GM19463 (cell line): ENCODE measurements around the gene RHO.

Experiments used
- ATAC-seq: cut with Tn5 transposase; IDR thresholded peaks from one replicate; pipeline ENCODE4 v1.9.1; 2021; ENCODE audit warnings: mild to moderate bottlenecking, moderate library complexity; ENCODE audit not compliant: unreplicated experiment

The RHO gene

DNA sequence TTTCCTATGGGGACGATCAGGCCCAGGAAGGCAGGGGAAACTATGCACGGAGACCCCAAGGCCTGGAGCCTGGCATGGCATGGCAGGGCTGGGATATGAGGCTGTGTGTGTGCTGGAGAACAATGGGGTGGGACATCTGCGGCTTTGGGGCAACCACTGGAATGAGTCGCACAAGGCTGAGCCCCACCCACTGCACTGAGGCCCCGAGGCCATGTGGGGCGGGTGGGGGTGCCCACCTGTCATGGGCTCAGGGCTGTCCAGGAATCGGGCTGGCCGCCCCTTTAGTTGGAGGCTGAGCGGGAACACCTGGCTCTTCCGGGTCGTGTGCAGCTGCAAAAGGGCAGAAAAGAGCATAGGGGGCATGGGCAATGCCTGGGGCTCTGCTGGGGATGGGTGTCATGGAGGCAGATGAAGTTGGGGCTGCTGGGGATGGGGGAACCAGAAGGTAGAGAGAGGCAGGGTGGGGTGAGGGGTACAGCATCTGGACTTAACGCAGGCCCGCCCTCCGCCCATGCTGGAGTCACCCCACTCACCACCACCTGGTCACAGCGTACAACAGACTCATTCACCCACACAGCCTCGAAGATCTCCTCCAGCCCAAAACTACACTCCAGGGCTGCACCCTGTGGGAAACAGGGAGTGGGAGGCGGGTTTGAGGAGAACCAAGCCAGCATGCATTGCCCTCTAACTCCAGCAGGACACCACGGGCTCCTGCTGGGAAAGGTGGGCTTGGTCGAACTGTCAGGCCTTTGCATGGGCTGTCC, 47.0 kb downstream of the RHO start:
- ATAC-seq: no peak

DNA sequence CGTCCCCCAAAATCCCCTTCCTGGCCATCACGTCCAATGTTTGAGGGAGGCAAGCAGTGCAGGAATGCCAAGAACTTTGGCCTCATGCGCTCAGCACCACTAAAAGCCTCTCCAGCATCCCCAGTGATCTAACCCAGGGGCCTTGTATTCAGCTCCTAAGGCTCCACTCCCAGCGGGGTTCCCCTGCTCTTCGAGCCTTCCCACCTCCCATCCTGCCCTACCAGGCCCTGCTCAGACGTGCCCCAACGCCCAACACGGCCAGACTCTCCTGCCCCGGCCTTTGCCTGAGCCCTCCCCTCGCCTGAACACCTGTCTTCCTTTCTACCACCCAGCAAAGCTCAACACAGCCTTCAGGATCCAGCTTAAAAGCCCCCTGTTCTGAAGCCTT, 47.6 kb downstream of the RHO start:
- ATAC-seq: no peak

DNA sequence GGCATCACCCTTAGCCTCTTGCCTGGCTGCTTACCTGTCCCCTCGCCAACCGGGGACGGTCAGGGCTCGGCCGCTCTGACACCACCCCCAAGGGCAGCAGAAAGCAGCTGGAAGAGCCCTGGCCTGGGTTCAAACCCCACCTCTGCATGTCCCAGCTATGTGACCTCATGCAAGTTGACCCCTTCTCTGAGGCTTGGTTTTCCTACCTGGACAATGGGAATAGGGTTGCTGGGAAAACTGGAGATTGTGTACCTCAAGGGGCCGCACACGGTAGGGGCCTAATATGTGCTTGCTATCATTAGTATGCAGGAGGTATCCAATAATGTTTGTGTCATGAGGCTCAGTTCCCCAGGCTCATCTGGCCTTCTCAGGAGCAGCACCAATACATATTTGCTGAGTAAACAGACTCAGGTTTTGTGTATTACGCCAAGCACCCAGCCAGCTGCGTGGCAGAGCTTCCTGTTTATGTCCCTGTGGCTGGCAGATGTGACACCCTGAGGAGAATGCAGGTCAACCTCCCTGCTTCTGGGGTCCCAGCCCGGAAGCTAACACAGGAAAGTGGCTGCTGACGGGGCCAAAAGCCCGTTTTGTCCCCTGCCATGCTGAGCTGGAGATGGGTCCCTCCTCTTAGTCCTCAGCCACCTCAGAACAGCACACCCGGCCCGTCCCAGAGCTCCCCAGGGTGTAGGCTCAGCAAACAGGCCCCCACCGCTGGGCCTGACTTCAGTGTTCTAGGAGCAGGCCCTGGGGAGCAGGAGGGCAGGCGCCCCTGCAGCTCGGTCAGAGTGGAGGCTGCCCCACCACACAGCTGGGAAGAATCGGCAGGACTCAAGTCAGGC, 48.3 kb downstream of the RHO start:
- peak; percentile 59 for ATAC-seq

DNA sequence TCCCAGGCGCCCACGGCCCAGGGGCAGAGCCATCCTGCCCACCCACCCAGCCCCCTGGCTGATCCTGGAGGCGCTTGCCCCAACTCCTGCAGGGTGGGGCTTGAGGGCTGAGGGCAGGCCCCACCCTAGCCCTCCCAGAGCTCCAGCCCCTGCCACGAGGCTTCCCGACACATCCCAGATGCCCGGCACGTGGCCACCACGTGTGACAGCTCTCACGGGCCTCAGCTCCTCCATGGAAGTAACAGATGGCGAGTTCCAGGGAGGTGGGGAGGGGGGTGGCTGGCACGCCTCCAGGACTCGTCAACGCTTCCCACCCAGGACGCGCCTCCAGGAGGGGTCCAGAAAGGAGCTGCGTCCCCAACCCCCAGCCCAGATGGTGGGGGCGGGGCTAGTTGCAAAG, 48.9 kb downstream of the RHO start:
- no peak for ATAC-seq

DNA sequence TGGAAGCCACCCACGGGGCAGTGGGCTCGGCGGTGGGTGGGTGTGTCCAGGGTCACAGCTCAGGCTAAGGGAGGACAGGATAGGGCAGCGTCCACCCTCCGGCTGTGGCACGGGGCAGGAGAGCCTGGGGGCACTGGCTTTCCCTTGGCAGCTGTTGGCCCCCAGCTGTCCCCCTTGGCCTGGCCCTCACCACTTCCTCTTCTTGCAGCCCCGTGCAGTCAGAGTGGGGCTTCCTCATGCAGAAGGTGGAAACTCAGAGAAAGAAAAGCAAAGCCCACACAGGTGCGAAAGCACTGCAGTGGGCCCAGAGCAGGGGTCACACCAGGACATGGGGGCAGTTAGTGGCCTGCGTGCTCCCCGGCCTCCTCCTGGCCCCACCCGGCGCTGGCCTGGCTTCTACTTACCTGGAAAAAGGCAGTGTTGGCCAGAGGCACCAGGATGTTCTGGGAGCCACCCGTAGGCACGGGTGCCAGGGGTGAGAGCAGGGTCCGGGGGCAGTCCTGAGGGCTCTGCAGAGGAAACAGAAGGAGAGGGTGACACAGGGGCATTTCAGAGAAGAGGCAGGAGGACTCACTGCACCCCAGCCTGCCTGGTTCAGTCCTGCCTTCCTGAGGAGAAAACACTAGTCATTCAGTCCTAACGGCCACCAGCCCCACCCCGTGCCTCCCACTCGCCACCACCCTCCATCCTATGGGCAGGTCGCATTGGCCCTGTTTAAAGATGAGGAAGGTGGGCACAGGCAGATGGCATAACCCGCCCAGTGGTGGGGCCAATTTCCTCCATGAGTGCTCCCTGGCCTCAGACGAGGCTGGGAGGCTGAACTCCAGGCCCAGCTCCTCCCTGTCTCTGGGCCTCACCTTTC, 49.7 kb downstream of the RHO start:
- peak; percentile 65 for ATAC-seq

DNA sequence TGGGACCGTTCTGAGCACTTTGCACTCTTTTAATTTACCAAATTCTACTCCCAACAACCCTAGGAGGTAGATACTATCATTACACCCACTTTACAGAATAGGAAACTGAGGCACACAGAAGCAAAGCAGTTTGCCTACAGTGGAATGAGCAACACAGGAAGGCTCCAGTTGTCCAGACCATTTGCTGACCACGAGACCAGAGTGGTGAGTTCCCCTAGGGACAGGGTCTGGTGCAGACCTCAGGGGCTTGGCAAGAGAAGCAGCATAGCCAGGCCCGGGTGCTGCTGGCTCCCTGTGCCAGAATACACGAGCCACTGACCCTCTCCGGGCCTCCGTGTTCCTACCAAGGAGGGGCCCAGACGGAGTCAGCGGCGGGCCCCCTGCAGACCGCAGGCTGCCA, 51.6 kb downstream of the RHO start:
- no peak for ATAC-seq

DNA sequence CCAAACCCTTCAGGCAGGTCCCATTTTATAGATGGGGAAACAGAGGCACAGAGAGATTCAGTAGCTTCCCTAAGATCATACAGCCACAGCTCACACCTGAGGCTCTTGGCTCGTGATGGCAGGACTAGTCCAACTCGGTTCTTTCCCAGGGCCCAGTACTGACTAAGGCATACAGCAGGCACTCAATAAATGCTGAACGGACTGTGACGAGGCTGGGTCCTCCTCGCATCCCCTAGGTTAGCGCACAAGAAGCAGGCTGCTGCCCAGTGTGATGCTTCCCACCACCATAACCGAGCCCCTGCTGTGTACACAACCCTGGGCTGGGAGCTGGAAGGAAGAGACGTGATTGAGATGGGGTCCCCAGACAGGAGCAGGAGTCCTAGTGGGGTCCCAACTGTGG, 53.2 kb downstream of the RHO start:
- ATAC-seq: no peak

DNA sequence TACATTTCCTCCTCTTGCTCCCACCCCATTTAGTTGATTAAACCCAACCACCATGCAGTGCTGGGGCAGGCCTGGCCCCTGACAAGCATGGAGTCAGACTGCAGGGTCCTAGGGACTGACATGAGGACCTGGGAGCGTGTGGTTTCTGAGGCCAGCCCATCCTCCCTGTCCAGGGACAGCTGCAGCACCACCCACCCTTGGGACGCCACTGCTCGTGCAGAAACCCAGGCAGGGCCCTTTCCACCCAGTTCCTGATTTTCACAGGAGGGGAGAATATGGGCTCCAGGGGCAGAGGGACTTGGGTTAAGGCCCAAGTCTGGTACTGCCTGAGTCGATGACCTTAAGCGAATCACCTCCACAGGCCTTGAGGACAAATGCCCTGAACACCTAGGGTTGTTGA, 54.4 kb downstream of the RHO start:
- no peak for ATAC-seq

DNA sequence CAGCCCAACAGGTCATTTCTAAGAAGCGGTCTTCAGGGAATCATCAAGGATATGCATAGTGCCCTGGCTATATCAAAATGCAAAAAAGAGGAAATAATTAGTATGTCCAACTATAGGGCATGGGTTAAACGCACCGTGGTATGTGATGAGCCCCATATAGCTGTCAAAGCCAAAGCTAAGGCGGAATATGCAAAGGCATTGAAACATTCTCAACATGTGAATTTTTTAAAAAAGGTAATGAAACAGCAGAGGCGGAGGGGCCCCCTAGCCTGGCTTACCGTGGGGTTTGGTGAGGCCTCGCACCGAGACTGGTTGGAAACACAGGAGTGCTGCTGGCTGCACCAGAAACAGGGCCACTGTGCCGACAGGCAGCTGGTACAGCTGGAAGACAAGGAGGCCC, 54.9 kb downstream of the RHO start:
- ATAC-seq: no peak

DNA sequence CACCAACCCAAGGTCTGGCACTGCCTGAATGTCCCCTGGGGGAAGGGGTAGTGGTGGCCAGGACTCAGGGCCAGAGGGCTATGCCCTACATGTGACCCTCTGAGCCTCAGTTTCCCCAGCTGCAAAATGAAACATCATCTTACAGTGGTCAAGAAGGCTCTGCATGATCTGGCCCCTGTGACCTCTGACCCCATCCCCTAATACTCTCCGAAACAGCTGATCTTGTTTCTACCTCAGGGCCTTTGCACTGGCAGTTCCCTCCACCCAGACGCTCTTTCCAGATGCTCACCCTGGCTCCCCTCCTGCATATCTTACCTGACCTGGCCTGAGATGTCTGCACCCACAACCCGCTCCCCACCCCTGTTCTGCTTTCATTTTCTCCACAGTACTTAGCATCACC, 56.2 kb downstream of the RHO start:
- ATAC-seq: no peak
